GM18517 (cell line): ENCODE measurements around the gene CPD.
"Not testable (repeated sequence)": the region's sequence is repeated elsewhere in the genome, so short reads cannot be mapped to it uniquely, and the experiment has no call there.

ENCODE experiments used
- ATAC-seq: cut with Tn5 transposase; IDR thresholded peaks from one replicate; pipeline ENCODE4 v1.9.1; 2021; ENCODE audit warnings: mild to moderate bottlenecking, moderate library complexity; ENCODE audit not compliant: unreplicated experiment

The CPD gene

DNA sequence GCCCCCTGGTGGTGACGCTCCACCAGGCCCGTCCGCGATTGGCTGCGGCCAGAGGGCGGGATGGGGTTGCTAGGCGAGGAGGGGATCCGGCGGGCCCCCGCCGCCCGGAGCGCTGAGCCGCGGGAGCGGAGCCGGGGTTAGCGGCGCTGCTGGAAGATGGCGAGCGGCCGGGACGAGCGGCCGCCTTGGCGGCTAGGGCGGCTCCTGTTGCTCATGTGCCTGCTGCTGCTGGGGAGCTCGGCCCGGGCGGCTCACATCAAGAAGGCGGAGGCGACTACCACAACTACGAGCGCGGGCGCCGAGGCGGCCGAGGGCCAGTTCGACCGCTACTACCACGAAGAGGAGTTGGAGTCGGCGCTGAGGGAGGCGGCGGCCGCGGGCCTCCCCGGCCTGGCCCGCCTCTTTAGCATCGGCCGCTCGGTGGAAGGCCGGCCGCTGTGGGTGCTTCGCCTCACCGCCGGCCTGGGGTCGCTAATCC lies at the start of gene CPD:
CPD (plus strand) TSS at position 103 of the 478 bp plus-strand sequence; CDS start at position 157, 54 bp downstream.
- ATAC-seq: peak; percentile 77

GRCh38 chr17:30332057-30332542 lies 46.6 kb upstream of the CPD start:
- peak; percentile 64 for ATAC-seq

GRCh38 chr17:30333503-30334360 lies 45.0 kb upstream of the CPD start, which contains the start of gene TMIGD1:
TSS of gene TMIGD1 (minus strand) at chr17:30334057. CDS start at chr17:30332133, 1,924 bp downstream.
- ATAC-seq: no peak

DNA sequence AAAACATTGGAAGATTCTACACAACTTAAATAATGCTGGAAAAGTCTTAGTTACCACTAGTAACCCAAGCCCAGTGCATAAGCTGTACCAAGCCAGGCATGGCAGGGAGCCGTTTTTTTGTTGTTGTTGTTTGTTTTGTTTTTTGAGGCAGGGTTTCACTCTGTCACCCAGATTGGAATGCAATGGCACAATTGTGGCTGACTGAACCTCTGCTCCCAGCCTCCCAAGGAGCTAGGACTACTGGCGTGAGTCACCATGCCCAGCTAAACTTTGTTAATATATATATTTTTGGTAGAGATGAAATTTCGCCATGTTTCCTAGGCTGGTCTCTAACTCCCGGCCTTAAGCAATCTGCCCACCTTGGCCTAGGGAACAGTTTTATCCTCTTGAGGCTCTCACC lies 44.3 kb upstream of the CPD start:
- ATAC-seq: no peak

DNA sequence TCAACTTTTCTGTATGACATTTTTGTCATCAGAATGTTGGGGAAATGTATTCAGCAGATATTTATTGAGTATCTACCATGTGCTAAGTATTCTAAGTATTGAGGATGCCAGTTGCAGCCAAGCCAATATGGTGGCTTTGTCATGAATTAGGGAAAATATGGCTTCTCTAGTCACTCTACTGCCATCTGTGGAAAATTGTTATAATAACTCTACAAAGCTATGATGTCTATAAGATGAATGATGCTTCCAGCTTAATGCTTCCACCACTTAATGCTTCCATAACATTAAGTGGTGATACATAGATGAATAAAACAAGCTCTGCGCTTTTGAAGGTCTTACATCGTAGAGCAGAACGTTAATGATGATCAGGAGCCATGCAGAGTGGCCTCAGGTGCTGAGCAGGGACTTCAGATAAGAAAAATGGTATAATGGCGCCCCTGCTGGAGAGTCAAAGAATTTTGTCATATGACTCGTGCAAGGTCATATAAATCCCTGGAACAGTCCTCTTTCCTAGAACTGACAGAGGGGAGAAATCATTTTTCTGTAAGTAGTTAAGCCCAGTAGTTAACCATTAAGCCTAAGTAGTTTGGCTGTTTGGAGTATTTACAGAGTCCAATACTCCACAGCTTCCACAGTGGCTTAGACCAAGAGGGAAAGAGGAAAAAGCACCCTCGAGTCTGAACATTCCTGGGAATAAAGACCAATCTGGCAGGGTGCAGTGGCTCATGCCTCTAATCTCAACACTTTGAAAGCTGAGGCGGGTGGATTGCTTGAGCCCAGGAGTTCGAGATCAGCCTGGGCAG lies 42.2 kb upstream of the CPD start:
- ATAC-seq: no peak

DNA sequence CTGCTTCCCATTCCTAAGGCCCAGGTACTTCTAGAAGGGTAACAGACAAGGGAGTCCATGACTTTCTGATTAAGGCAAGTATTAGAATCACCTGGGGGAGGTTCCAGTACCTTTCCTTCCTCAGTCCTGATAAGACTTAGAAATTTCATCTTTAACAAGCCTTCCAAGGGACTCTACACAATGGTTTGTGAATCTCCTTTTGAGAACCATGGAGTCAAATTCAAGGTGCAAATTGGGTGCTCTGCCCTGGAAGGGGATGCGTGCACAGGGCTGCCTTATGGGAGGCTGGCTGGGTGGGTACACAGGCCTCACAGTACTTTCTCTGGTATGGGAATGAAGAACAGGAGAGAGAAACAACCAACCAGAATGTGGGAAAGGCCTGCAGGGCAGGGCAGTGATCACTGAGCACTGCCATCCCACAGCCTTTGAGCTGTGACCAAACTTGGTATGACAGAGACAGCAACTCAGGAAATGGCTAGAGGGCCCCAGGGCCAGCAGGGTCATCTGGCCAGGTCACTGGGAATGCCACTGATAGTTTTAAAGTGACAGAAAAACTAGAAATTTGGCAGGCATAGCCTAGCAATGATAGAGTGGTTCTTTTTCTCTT lies 41.2 kb upstream of the CPD start:
- no peak for ATAC-seq

GRCh38 chr17:30339086-30339485 lies 39.6 kb upstream of the CPD start:
- no peak for ATAC-seq

- ATAC-seq: no peak
These were observed 37.8 kb upstream of the CPD start for GRCh38 chr17:30340801-30341356.

DNA sequence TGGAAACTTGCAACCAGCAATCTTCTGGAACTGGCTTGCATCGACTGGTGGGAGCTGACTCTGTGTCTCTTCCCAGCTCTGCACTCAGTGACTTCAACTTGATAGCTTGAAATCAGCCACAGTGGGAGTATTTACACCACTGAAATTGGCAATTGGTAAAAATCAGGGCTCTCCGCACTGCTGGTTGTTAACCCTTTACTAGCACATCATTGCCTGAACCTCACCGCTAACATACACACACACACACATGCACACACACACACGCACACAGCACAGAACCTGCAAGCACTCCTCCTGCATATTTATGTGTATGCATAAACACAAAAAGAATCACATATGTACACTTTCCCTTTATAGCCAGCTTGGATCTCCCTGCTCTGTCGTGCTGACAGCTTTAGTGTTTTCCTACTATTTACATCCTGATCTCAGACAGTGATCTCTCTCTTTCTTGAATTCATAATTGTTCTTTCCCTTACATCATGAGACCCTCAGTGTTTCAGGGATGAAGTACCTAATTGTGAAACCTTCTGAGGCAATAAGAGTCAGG lies 37.0 kb upstream of the CPD start:
- no peak for ATAC-seq

DNA sequence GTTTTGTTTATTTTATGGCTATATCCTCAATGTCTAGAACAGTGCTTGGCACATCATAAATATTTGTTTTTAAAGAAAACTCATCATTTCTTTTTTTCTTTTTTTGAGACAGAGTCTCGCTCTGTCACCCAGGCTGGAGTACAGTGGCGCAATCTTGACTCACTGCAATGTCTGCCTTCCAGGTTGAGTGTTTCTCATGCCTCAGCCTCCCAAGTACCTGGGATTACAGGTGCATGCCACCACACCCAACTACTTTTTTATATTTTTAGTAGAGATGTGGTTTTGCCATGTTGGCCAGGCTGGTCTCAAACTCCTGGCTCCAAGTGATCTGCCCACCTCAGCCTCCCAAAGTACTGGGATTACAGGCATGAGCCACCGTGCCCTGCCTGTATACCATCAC lies 35.5 kb upstream of the CPD start:
- not testable (repeated sequence) for ATAC-seq

DNA sequence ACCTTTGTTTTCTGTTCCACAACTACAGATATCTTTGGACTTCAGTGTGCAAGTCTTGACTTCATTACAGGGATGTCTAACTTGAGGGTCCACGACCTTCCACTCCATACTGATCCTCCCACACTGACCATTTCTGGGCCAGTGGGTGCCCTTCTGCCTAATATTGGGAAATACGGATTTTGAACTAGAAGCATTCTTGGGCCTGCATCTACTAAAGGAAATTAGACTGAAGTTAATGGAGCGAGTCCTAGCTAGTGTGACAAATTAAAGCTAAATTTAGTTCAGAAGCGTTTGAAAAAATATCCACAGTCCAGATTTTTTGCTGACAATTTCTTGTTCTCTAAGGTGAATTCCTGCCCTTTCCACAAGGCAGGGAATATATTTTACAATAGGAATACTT lies 34.9 kb upstream of the CPD start:
- ATAC-seq: no peak

DNA sequence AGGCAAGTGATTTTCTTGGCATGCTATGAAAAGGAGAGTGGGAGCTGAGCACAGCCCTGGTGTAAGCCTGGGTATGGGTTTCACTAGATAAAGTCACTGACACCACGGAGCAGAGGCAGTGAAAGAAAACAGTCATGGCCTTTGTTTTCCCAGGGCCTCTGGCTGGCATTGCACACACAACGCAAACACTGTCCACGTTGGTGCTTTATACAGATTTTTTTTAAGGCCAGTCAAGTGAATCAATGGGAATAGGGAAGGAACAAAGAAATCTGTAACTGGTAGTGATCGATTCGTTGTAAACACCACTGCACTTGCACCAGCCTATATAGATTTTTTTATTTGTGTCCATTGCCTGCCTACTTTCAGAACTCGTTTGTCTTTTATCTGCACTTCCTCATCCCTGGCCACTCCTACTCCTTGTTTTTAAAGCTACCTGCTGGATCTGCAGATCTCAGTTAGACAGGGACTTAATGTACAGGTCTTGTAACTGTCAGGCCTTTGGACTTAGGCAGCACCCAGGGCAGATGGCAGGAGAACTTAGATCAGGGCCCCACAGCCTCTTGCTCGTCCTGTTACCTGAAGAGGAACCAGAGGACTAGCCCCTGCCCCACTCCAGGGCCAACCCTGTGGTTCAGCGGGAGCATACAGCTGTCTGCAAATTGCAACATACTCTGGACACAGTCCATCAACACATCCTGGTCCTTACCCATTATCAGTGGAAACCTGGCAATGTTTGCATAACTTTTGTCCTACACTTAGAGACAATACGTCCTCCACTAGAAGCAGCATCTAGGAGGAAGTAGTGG lies 34.2 kb upstream of the CPD start:
- ATAC-seq: no peak

- ATAC-seq: no peak
These were observed 33.7 kb upstream of the CPD start for GRCh38 chr17:30345089-30345433.

DNA sequence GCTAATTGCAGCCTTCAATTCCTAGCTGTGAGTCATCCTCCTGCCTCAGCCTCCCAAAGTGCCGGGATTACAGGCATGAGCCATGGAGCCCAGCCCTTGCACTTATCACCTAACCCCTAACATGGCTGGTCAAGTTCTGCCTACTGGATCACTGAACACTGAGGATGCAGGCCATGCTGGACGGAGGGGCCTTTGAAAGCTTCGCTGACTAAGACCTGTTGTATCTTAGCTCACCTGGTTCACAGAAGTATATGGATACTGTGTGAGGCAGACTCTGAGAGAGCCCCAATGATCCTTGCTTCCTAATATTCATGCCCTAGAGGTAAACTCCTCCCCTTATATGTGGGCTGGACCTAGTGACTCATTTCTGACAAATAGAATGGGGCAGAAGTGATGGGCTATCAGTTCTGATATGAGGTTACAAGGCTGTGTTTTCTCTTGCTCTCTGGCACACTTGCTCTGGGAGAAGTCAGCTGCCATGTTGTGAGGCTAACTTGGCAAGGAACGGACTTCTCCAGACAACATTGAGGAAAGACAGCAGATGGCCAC lies 33.1 kb upstream of the CPD start:
- no peak for ATAC-seq

GRCh38 chr17:30346221-30346795 lies 32.4 kb upstream of the CPD start:
- no peak for ATAC-seq

GRCh38 chr17:30347488-30347887 lies 31.2 kb upstream of the CPD start:
- no peak for ATAC-seq

GRCh38 chr17:30349252-30349651 lies 29.5 kb upstream of the CPD start:
- ATAC-seq: no peak

GRCh38 chr17:30351263-30351662 lies 27.5 kb upstream of the CPD start:
- ATAC-seq: not testable (repeated sequence)

DNA sequence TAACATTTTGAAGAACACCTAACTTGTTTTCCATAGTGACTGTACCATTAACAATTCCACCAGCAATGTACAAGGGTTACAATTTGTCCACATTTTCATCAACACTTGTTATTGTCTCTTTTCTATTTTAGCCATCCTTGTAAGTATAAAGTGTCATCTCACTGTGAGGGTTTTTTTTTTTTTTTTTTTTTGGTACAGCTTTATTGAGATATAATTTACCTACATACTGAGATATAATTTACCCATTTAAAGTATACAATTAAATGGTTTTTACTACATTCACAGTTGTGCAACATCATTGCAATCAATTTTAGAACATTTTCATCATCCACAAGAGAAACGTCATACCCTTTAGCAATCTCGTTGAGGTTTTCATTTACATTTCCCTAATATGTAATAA lies 27.0 kb upstream of the CPD start:
- no peak for ATAC-seq
